T follicular helper cell (primary cell): ENCODE results near the gene EPHB2.
"Not testable (repeated sequence)": the region's sequence is repeated elsewhere in the genome, so short reads cannot be mapped to it uniquely, and the experiment has no call there.

Experiments
- DNase-seq: peaks from one replicate; pipeline ENCODE4 v3.0.0-alpha.2; 2020; ENCODE audit warnings: low read depth
- total RNA-seq, 2 experiments: gene quantifications; one replicate each; lab custom pipeline; 2026; lab: John Stamatoyannopoulos, UW

EPHB2 gene
- 0 to 0.91 reads per million in 2 experiments for total RNA-seq

- no peak for DNase-seq
Observed at GRCh38 chr1:22710701-22711049, at the start of gene EPHB2. Gene EPHB2 (plus strand): TSS chr1:22710839. CDS start chr1:22710983, 144 bp downstream.

- DNase-seq: no peak
Observed at GRCh38 chr1:22661880-22662279, 48.8 kb upstream of the EPHB2 start.

- DNase-seq: no peak
Observed at GRCh38 chr1:22662318-22662717, 48.3 kb upstream of the EPHB2 start.

GRCh38 chr1:22662986-22663408 is 47.6 kb upstream of the EPHB2 start:
- DNase-seq: no peak

- DNase-seq: no peak
Observed at GRCh38 chr1:22665752-22666151, 44.9 kb upstream of the EPHB2 start.

- no peak for DNase-seq
Observed at GRCh38 chr1:22666412-22666811, 44.2 kb upstream of the EPHB2 start.

GRCh38 chr1:22668840-22669239 is 41.8 kb upstream of the EPHB2 start:
- DNase-seq: not testable (repeated sequence)

- no peak for DNase-seq
Observed at GRCh38 chr1:22670352-22670975, 40.2 kb upstream of the EPHB2 start.

GRCh38 chr1:22671999-22672398 is 38.6 kb upstream of the EPHB2 start:
- DNase-seq: no peak

GRCh38 chr1:22673486-22674409 is 36.9 kb upstream of the EPHB2 start:
- no peak for DNase-seq

- no peak for DNase-seq
Observed at GRCh38 chr1:22674410-22674749, 36.3 kb upstream of the EPHB2 start.

GRCh38 chr1:22676151-22676550 is 34.5 kb upstream of the EPHB2 start:
- DNase-seq: not testable (repeated sequence)

GRCh38 chr1:22676916-22677583 is 33.6 kb upstream of the EPHB2 start:
- DNase-seq: no peak

- DNase-seq: no peak
Observed at GRCh38 chr1:22677931-22678896, 32.4 kb upstream of the EPHB2 start.

GRCh38 chr1:22680726-22681125 is 29.9 kb upstream of the EPHB2 start:
- no peak for DNase-seq

- DNase-seq: no peak
Observed at GRCh38 chr1:22681556-22682276, 28.9 kb upstream of the EPHB2 start.

GRCh38 chr1:22683547-22683946 is 27.1 kb upstream of the EPHB2 start:
- no peak for DNase-seq

GRCh38 chr1:22685591-22686059 is 25.0 kb upstream of the EPHB2 start:
- DNase-seq: no peak

GRCh38 chr1:22687191-22687590 is 23.4 kb upstream of the EPHB2 start:
- DNase-seq: no peak

- DNase-seq: no peak
Observed at GRCh38 chr1:22688466-22688865, 22.2 kb upstream of the EPHB2 start.

GRCh38 chr1:22689505-22689904 is 21.1 kb upstream of the EPHB2 start:
- no peak for DNase-seq
